Activated CD4-positive, alpha-beta memory T cell treated with anti-CD3 and anti-CD28 coated beads, Interleukin-2, amount 10 ng/mL, durations not matched to agents 7 days and 5 days (primary cell): Measurements from ENCODE around the gene GRAMD1A. TPM values are rescaled to one million over a fixed set of nuclear protein-coding genes. Genes with fewer than 3 reads are reported as not detected.
A peak's percentile ranks its signal among the peaks of the same experiment; 100 is the strongest.

Experiments used
- CTCF ChIA-PET: fragments of 350-600 bp; sonication (Branson Sonifier 250); formaldehyde crosslinking; loops from one replicate; lab custom pipeline; 2021; ENCODE audit warnings: antibody characterized with exemption, inconsistent platforms; lab: Charles Lee
- POLR2A ChIA-PET: fragments of 350-600 bp; sonication (Branson Sonifier 250); formaldehyde crosslinking; loops from one replicate; lab custom pipeline; 2021; ENCODE audit warnings: antibody characterized with exemption; lab: Charles Lee
- DNase-seq: peaks from one replicate; pipeline ENCODE4 v3.0.0-alpha.2; 2020
- H3K27ac Mint-ChIP-seq: one replicate; pipeline ENCODE4 v1.8.0; 2021; ENCODE audit warnings: mild to moderate bottlenecking, mixed read lengths
- H3K27me3 Mint-ChIP-seq: one replicate; pipeline ENCODE4 v1.8.0; 2021; ENCODE audit warnings: mixed read lengths
- H3K36me3 Mint-ChIP-seq: one replicate; pipeline ENCODE4 v1.8.0; 2021; ENCODE audit warnings: low read depth, mixed read lengths
- H3K4me1 Mint-ChIP-seq: one replicate; pipeline ENCODE4 v1.8.0; 2021; ENCODE audit warnings: mixed read lengths
- H3K4me3 Mint-ChIP-seq: one replicate; pipeline ENCODE4 v1.8.0; 2021; ENCODE audit warnings: mild to moderate bottlenecking, mixed read lengths
- H3K9me3 Mint-ChIP-seq: one replicate; pipeline ENCODE4 v1.8.0; 2021; ENCODE audit warnings: mixed read lengths
- total RNA-seq, 2 experiments: library from RNA; stranded (reverse); gene quantifications; one replicate each; pipeline ENCODE4 v1.2.3, GENCODE V29; 2021

Gene GRAMD1A
- total RNA-seq, 2 experiments from 2014 or later: 98.2 to 106 TPM

GRCh38 chr19:35038623-35039512, 38.7 kb downstream of the GRAMD1A start:
- Mint-ChIP-seq H3K4me3 (no peak overlapping the region), H3K36me3 (no peaks in the 10 kb centered on the region), H3K9me3 (no peaks in the 10 kb centered on the region), H3K4me1 (peaks cover 15% of the 10 kb centered on the region), H3K27ac (no peak overlapping the region), H3K27me3 (peaks cover 9% of the 10 kb centered on the region)
- ChIA-PET POLR2A (no interaction called here), CTCF (interaction anchor here (1.1 to 1.2 kb wide), 2 partner anchors 8 to 26 kb away, joined by 3 to 5 read pairs; no protein-coding TSS in a partner anchor)
- DNase-seq: no peak

- no peak overlapping the region for H3K27ac Mint-ChIP-seq
- H3K4me1 Mint-ChIP-seq: peaks cover 21% of the 10 kb centered on the region
- peak overlapping the region; percentile 24 for H3K4me3 Mint-ChIP-seq
- H3K27me3 Mint-ChIP-seq: peaks cover 9% of the 10 kb centered on the region
- H3K9me3 Mint-ChIP-seq: no peaks in the 10 kb centered on the region
- ChIA-PET CTCF (no interaction called here), POLR2A (no interaction called here)
- no peak for DNase-seq
- no peaks in the 10 kb centered on the region for H3K36me3 Mint-ChIP-seq
Measured at GRCh38 chr19:35039881-35040825, 40.0 kb downstream of the GRAMD1A start.

- H3K4me1 Mint-ChIP-seq: peaks cover 28% of the 10 kb centered on the region
- no peak for DNase-seq
- peaks cover 9% of the 10 kb centered on the region for H3K27me3 Mint-ChIP-seq
Measured at GRCh38 chr19:35040826-35041547, 40.9 kb downstream of the GRAMD1A start.

GRCh38 chr19:35041548-35042055, 41.5 kb downstream of the GRAMD1A start, which contains the start of gene HPN:
HPN (plus strand) TSS chr19:35041721; CDS start chr19:35042507, 786 bp downstream.
- ChIA-PET CTCF (interaction anchor here (0.6 kb wide), 1 partner anchor 399 kb away, joined by 4 read pairs; no protein-coding TSS in a partner anchor), POLR2A (no interaction called here)
- Mint-ChIP-seq H3K27me3 (peaks cover 9% of the 10 kb centered on the region), H3K9me3 (no peaks in the 10 kb centered on the region), H3K4me3 (peak within 1 kb of the TSS; percentile 24), H3K27ac (no peak within 1 kb of the TSS), H3K4me1 (peaks cover 28% of the 10 kb centered on the region), H3K36me3 (no peaks in the 10 kb centered on the region)
- DNase-seq: no peak

More at GRCh38 chr19:35040826-35041547, 40.9 kb downstream of the GRAMD1A start:
- no peak overlapping the region for H3K4me3 Mint-ChIP-seq
- ChIA-PET POLR2A (no interaction called here), CTCF (interaction anchor here (0.6 kb wide), 1 partner anchor 400 kb away, joined by 4 read pairs; no protein-coding TSS in a partner anchor)
- no peaks in the 10 kb centered on the region for H3K9me3 Mint-ChIP-seq
- H3K36me3 Mint-ChIP-seq: no peaks in the 10 kb centered on the region
- no peak overlapping the region for H3K27ac Mint-ChIP-seq

- POLR2A ChIA-PET: no interaction called here
- H3K36me3 Mint-ChIP-seq: no peaks in the 10 kb centered on the region
- H3K4me1 Mint-ChIP-seq: peaks cover 28% of the 10 kb centered on the region
- CTCF ChIA-PET: interaction anchor here (0.6 to 2.8 kb wide), 2 partner anchors 13 to 399 kb away, joined by 4 to 11 read pairs; no protein-coding TSS in a partner anchor
- H3K27ac Mint-ChIP-seq: no peak overlapping the region
- H3K27me3 Mint-ChIP-seq: peaks cover 9% of the 10 kb centered on the region
- H3K9me3 Mint-ChIP-seq: no peaks in the 10 kb centered on the region
- no peak overlapping the region for H3K4me3 Mint-ChIP-seq
- no peak for DNase-seq
Measured at GRCh38 chr19:35042056-35042730, 42.1 kb downstream of the GRAMD1A start.

- H3K4me1 Mint-ChIP-seq: peaks cover 28% of the 10 kb centered on the region
- no peak overlapping the region for H3K4me3 Mint-ChIP-seq
- no peaks in the 10 kb centered on the region for H3K9me3 Mint-ChIP-seq
- H3K27me3 Mint-ChIP-seq: peaks cover 9% of the 10 kb centered on the region
- H3K36me3 Mint-ChIP-seq: no peaks in the 10 kb centered on the region
- ChIA-PET CTCF (interaction anchor here (0.9 to 2.8 kb wide), 7 partner anchors 12 to 205 kb away, joined by 3 to 11 read pairs (median 4); no protein-coding TSS in a partner anchor), POLR2A (interaction anchor here (1.7 kb wide), 1 partner anchor 99 kb away, joined by 4 read pairs; no protein-coding TSS in a partner anchor)
- no peak overlapping the region for H3K27ac Mint-ChIP-seq
- no peak for DNase-seq
Measured at GRCh38 chr19:35042954-35043604, 43.0 kb downstream of the GRAMD1A start.

GRCh38 chr19:35043906-35044305, 43.8 kb downstream of the GRAMD1A start:
- Mint-ChIP-seq H3K4me1 (peaks cover 28% of the 10 kb centered on the region), H3K27ac (no peak overlapping the region), H3K36me3 (no peaks in the 10 kb centered on the region), H3K9me3 (no peaks in the 10 kb centered on the region), H3K27me3 (peaks cover 9% of the 10 kb centered on the region), H3K4me3 (no peak overlapping the region)
- DNase-seq: no peak
- POLR2A ChIA-PET: interaction anchor here (1.7 kb wide), 1 partner anchor 98 kb away, joined by 4 read pairs; no protein-coding TSS in a partner anchor
- CTCF ChIA-PET: interaction anchor here (0.7 to 2.8 kb wide), 20 partner anchors 9 to 807 kb away, joined by 3 to 11 read pairs (median 4); partner anchors contain the start of genes SCN1B and ZNF792

GRCh38 chr19:35044317-35045117, 44.4 kb downstream of the GRAMD1A start:
- no peak overlapping the region for H3K27ac Mint-ChIP-seq
- no peak overlapping the region for H3K4me3 Mint-ChIP-seq

GRCh38 chr19:35045667-35046300, 45.7 kb downstream of the GRAMD1A start:
- Mint-ChIP-seq H3K36me3 (no peaks in the 10 kb centered on the region), H3K27me3 (peaks cover 2% of the 10 kb centered on the region), H3K4me1 (peaks cover 21% of the 10 kb centered on the region), H3K4me3 (no peak overlapping the region), H3K9me3 (no peaks in the 10 kb centered on the region), H3K27ac (no peak overlapping the region)
- ChIA-PET POLR2A (interaction anchor here (0.7 to 0.9 kb wide), 2 partner anchors 33 to 220 kb away, joined by 3 to 4 read pairs; no protein-coding TSS in a partner anchor), CTCF (interaction anchor here (0.6 to 1.0 kb wide), 4 partner anchors 8 to 307 kb away, joined by 3 to 4 read pairs (median 3); no protein-coding TSS in a partner anchor)
- peak; percentile 52 for DNase-seq

More at GRCh38 chr19:35044317-35045117, 44.4 kb downstream of the GRAMD1A start:
- H3K36me3 Mint-ChIP-seq: no peaks in the 10 kb centered on the region
- ChIA-PET CTCF (interaction anchor here (0.7 to 2.8 kb wide), 18 partner anchors 8 to 146 kb away, joined by 3 to 11 read pairs (median 4); partner anchors contain the start of genes SCN1B and ZNF792), POLR2A (interaction anchor here (1.7 kb wide), 1 partner anchor 97 kb away, joined by 4 read pairs; no protein-coding TSS in a partner anchor)
- H3K4me1 Mint-ChIP-seq: peaks cover 28% of the 10 kb centered on the region
- peaks cover 9% of the 10 kb centered on the region for H3K27me3 Mint-ChIP-seq
- H3K9me3 Mint-ChIP-seq: no peaks in the 10 kb centered on the region
- peak; percentile 64 for DNase-seq
